Measurements from ENCODE around the gene WNK4.

DNA sequence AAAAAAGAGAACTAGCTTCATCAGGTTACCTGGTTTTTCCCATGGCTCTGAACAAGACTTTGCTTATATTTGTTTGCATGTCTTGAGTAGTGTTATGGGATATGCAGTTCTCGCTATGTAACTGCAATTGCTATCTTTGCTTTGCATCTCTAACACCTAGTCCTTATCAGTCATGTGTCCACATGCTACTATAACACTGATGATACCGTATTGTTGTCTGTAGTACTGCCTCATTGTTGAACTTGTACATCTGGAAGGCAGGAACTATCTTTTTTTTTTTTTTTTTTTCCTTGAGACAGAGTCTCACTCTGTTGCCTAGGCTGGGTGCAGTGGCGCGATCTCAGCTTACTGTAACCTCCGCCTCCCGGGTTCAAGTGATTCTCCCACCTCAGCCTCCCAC lies 55.3 kb downstream of the WNK4 start:
- no peak for TF ChIP-seq POLR2A (IDR thresholded peaks at IDR 0.05)
- TF ChIP-seq, protein P1, sequence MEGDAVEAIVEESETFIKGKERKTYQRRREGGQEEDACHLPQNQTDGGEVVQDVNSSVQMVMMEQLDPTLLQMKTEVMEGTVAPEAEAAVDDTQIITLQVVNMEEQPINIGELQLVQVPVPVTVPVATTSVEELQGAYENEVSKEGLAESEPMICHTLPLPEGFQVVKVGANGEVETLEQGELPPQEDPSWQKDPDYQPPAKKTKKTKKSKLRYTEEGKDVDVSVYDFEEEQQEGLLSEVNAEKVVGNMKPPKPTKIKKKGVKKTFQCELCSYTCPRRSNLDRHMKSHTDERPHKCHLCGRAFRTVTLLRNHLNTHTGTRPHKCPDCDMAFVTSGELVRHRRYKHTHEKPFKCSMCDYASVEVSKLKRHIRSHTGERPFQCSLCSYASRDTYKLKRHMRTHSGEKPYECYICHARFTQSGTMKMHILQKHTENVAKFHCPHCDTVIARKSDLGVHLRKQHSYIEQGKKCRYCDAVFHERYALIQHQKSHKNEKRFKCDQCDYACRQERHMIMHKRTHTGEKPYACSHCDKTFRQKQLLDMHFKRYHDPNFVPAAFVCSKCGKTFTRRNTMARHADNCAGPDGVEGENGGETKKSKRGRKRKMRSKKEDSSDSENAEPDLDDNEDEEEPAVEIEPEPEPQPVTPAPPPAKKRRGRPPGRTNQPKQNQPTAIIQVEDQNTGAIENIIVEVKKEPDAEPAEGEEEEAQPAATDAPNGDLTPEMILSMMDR (IDR thresholded peaks at IDR 0.05) = no peak
